Mononuclear cell (primary cell): Measurements from ENCODE around the gene RPS6KL1. TPM values are rescaled to one million over a fixed set of nuclear protein-coding genes. Genes with fewer than 3 reads are reported as not detected.

Experiments
- H3K27me3 ChIP-seq: 2 replicates; pipeline ENCODE4 v1.6.0; 2011; ENCODE audit warnings: low read length, control low read depth; ENCODE audit not compliant: insufficient read depth
- H3K4me1 ChIP-seq: 2 replicates; pipeline ENCODE4 v1.5.1; 2011; ENCODE audit warnings: mild to moderate bottlenecking, low read length, control low read depth; ENCODE audit not compliant: insufficient read depth
- H3K4me3 ChIP-seq: 2 replicates; pipeline ENCODE4 v1.5.1; 2011; ENCODE audit warnings: mild to moderate bottlenecking, low read length, moderate library complexity
- H3K9me3 ChIP-seq: 2 replicates; pipeline ENCODE4 v1.5.1; 2011; ENCODE audit warnings: low read depth, mild to moderate bottlenecking, control low read depth, low read length
- total RNA-seq: library from RNA; depleted of rRNA; stranded (reverse); fragments of >200 nt; gene quantifications from one replicate; pipeline ENCODE4 v1.2.3, GENCODE V29; 2012

RPS6KL1 gene
- total RNA-seq, 1 donor, result 3.4 TPM

DNA sequence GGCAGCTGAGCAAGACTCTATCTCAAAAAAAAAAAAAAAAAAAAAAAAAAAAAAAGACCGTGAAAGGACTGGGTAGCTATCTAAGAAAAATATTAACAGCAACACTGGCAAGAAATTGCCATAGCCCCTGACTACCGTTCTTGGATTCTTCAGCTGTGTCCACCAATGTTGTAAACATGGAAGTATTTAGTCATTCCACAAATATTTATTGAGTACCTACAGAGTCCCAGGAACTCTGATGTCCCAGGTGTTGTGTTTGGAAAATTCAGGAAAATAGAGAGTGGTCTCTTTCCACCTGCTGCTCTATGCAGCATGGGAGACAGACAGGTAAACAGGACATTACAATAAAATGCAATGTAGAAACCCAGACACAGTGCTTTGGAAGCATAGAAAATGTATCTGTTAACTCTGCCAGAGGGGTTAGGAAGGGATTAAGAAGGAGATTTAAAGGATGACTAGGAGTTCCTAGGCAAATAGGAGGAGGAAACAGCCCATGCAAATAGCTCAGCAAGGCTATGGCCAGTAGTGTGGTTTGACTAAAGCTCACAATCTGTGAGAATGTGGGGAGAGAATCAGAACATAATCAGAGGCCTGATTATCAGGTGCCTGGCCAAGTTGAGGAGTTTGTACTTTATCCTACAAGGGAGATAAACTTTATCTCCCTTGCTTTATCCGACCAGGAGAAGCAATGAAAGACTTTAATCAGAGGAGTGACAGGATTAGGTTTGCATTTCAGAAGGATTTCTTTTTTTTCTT, 43.5 kb downstream of the RPS6KL1 start:
- Histone ChIP-seq H3K27me3 (no peaks in the 10 kb centered on the region), H3K4me1 (peaks cover 51% of the 10 kb centered on the region), H3K4me3 (no peak overlapping the region), H3K9me3 (no peaks in the 10 kb centered on the region)

DNA sequence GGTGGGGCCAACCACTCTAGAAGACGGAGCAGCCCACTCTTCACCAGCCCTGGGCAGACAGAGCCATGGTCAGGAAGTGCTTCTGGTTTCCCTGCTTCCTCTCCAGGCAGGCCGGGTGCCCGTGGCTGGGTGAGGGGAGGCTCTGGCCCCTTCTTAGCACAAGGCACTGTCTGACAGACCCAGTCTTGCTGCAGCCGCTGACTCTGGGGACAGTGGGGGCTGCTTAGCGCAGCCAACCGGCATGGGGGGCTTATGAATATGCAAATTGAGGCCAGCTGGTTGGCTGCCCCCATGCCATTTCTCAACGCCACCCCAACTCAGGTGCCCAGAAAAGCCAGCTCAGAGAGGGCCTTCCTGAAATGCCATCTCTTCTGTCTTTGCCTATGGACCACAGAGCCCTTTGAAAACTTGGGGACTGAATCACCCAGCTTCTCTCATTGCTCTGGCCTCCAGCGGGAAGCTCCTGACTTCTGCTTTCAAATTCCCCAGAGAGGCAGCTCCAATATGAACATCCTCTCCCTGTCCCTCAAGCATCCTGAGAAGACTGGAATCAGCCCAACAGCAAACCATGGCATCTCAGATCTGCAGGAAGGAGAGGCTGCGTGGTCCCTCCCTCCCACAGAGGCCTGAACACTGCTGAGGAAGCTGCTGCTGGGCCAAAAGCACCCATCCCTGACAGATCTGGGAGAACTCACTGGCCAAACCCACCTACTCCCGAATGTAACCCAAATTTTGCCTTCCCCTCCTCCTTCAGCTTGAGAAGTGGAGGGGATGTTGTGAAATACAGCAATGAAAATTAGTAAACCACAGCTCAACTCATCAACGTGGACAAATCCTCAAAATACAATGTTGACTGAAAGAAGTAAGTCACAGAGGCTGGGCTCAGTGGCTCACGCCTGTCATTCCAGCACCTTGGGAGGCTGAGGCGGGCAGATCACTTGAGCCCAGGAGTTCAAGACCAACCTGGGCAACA, 46.8 kb downstream of the RPS6KL1 start, which contains the start of gene PROX2:
TSS of gene PROX2 (minus strand) at position 205 of the 973 bp plus-strand sequence. CDS start 12,311 bp downstream, outside the sequence.
- no peaks in the 10 kb centered on the region for H3K9me3 ChIP-seq
- peaks cover 25% of the 10 kb centered on the region for H3K4me1 ChIP-seq
- no peaks in the 10 kb centered on the region for H3K27me3 ChIP-seq
- no peak within 1 kb of the TSS for H3K4me3 ChIP-seq

DNA sequence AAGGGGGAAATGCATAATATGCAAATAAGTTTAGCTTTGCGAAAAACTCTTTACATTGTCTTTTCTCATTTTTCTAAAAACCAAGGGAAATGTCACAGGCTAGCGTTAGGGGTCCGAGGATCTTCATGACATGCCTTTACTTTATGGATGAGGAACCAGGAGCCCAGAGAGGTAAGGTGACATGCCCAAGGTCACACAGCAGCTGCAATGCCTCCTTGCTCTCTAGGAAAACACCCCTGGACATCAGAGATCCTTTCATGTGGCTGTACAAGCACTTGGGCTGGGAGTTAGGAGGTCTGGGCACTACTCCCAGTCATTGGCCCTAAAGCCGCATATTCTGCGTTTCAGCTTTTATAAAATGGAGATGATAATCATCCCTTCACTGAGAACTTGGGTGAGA, 47.9 kb downstream of the RPS6KL1 start:
- Histone ChIP-seq H3K27me3 (no peaks in the 10 kb centered on the region), H3K4me3 (no peak overlapping the region)

DNA sequence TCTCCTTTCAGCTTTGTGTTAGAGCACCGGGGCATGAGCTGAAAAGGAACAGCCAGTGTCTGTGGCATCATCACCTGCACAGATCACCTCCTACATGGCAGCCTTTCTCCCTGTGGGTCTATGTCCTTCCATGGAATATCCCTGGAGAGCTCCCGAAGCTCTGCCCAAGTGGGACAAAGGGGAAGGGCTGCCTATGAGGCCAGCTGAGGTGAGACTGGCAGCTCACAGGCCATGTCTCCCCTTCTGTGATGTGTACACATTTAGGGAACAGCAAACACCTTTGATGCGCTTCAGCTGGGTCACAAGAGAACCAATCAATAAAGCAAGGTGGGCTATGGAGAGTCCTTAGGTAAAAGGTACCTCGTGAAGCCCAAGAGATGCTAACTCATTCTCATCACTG, 51.2 kb downstream of the RPS6KL1 start:
- H3K4me3 ChIP-seq, result no peak overlapping the region
- no peaks in the 10 kb centered on the region for H3K9me3 ChIP-seq
- no peaks in the 10 kb centered on the region for H3K27me3 ChIP-seq
- H3K4me1 ChIP-seq, result peaks cover 26% of the 10 kb centered on the region

More for the DNA sequence above, 47.9 kb downstream of the RPS6KL1 start:
- H3K4me1 ChIP-seq, result peaks cover 19% of the 10 kb centered on the region
- H3K9me3 ChIP-seq, result no peaks in the 10 kb centered on the region

DNA sequence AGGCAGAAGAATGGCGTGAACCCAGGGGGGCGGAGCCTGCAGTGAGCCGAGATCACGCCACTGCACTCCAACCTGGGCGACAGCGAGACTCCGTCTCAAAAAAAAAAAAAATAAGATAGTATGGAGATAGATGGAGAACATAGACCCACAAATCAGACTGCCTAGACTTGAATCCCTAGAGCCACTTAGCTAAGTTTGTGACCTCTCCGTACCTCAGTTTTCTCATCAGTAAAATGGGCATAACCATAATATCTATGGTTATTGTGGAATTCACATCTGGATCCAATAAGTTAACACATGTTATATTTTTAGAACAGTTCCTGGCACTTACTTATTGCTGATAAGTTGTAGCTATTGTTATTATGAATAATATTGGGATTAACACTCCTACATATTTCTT, 54.3 kb downstream of the RPS6KL1 start:
- Histone ChIP-seq H3K4me1 (peaks cover 11% of the 10 kb centered on the region), H3K9me3 (no peaks in the 10 kb centered on the region), H3K4me3 (no peak overlapping the region), H3K27me3 (no peaks in the 10 kb centered on the region)

DNA sequence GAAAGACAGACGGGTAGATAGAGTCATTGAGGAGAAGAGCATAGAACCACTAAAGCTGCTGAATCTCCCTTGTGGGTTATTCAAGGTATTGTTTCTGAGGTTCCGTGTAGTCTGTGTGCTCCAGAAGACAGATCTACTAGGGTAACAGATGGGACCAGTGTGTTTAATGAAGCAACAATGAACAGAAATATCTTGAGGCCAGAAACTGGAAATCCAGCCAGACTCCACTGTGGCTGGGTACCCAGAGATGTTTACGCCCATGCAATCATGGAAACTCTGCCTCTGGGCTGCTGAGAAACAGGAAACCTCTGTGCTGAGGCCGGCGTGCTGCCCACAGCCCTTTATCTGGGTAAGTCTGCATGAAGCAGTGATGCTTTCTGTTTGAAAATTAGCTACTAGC, 55.4 kb downstream of the RPS6KL1 start:
- Histone ChIP-seq H3K9me3 (no peaks in the 10 kb centered on the region), H3K27me3 (no peaks in the 10 kb centered on the region), H3K4me3 (no peak overlapping the region), H3K4me1 (peaks cover 22% of the 10 kb centered on the region)

DNA sequence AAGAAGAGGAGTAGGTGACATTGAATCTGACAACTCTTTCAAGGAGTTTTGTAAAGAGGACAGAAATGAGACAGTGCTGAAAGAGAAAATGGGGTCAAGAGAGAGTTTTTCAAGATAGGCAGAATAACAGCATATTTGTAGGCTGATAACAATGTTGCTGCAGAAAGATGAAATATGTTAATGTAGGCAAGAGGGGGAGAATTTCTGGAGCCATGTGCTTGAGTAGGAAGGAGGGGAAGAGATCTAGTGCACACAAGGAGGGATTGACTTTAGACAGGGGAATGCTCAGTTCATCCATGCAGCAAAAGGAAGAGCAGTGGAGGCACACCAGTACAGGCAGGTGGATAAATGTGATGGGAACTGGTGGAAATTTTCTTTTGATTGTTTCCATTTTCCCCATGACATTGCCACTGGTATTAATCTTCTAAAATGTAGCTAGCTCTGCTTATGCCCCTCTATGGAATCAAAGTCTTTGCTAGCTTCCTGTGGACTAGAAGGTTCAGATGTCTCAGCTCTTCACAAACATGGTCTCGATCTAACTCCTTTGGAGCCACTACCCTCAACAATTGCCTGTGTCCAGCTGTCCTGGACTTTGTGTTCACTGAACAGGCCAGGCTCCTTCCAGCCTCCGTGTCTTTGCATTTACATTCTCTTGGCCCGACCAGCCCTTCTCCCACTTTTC, 56.2 kb downstream of the RPS6KL1 start:
- H3K9me3 ChIP-seq, result no peaks in the 10 kb centered on the region
- H3K4me1 ChIP-seq, result peaks cover 23% of the 10 kb centered on the region
- H3K27me3 ChIP-seq, result no peaks in the 10 kb centered on the region
- no peak overlapping the region for H3K4me3 ChIP-seq

DNA sequence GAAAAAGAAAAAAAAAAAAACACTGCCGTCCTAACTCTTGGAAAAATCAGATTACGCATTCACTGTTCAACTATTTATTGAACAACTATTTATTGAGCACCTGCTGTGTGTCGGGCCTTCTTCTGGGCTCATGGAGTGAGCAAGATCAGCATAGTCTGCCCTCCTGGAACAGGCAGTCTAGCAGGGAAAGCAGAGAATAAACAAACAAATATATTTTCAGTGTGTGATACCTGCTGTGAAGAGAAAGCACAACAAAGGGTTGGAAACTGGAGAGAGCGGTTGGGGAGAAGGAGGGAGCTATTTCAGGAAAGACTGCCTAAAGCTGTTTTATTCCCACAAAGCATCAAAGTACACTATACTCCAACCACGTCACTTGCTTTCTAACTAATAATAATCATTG, 57.9 kb downstream of the RPS6KL1 start:
- Histone ChIP-seq H3K27me3 (no peaks in the 10 kb centered on the region), H3K9me3 (no peaks in the 10 kb centered on the region), H3K4me3 (no peak overlapping the region), H3K4me1 (peaks cover 31% of the 10 kb centered on the region)

DNA sequence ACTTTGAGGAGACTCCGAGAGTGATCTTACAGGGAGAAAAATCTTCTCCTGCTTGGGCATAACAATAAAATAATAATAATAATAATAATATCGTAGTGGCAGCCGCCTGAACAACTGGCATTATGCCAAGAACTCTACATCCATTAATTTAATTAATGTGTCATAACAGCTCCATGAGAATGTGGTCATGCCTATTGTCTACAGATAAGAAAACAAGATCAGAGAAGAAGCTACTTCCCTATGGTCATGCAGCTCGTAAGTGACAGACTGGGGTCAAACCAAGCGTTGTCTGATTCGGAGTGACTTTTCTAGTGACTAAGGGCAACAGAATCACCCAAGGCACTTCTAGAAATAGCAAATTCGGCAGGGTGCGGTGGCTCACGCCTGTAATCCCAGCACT, 58.9 kb downstream of the RPS6KL1 start:
- Histone ChIP-seq H3K27me3 (no peaks in the 10 kb centered on the region), H3K9me3 (no peaks in the 10 kb centered on the region), H3K4me3 (no peak overlapping the region), H3K4me1 (peaks cover 31% of the 10 kb centered on the region)

DNA sequence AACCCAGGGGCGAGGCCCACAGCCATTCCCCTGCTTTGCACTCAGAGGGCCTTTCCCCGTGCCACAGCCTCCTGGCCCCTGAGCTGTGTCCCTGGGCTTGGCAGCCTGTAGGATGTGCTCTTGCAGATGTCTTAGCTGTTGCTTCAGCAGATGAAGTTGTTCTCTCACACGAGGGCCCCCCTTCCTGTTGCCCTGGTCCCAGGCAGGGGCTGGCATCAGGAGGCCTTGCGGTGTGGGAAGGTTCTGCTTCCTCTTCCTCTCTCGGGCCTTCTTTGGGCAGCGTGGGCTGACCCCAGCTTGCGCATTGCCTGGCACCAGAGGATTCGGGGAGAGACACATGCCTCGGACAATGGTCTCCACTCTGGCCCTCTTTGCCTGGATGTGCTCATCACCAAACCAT, 59.8 kb downstream of the RPS6KL1 start:
- Histone ChIP-seq H3K9me3 (no peaks in the 10 kb centered on the region), H3K4me1 (peaks cover 31% of the 10 kb centered on the region), H3K27me3 (no peaks in the 10 kb centered on the region), H3K4me3 (no peak overlapping the region)

DNA sequence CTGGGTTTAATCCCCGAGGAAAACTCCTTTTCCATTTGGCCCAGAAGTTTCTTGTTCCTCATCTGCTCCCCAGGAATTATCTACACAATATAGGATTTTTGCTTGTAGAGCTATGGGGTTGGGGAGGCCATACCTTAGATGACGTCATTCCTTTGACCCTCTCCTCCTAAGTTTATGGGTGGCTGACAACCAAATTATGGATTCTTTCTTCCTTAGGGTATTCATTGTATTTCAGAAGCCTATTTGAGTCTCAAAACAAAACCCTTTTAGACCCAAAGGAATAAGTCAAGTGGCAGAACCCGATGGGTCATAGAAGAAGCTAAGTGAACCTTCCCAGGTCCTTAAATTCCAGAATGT, 61.3 kb downstream of the RPS6KL1 start:
- Histone ChIP-seq H3K27me3 (no peaks in the 10 kb centered on the region), H3K4me3 (no peak overlapping the region), H3K4me1 (peaks cover 23% of the 10 kb centered on the region), H3K9me3 (no peaks in the 10 kb centered on the region)

DNA sequence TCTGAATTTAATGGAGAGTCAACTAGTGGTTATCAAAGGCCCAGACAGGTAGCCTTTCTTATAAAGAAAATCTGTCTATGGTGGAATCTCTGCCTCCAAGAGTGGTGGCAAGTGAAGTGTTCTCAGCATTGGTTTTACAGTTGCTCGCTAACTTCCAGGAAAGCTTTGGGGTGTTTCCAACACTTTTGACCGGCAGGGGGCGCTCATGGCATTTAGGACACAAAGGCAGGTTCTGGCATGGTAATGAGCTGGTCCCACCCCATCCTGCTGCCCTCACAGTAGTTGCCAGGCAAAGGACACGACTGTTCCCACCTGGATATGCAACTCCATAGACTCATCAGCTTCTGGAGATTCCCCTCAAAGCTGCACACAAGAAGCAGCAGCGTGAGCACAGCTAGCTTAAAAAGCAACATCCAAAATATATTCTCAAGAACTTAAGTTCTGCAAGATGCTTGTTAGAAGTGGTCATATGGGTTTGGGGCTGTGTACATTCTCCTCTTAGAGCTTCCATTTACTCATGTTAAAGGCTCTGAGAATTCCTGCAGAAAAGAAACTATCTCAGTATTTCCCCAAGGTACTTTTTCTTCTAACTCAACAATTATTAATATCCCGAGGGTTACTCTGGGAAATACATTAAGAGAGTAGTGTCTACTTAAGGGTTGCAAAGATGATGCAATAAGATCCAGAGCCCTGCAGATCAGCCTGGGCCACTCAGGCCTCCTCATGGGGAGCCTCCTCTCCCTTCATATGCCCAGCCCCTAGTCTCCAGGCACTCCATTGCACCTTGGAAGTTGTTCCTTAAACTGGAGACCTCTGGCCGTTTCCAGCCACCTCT, 61.9 kb downstream of the RPS6KL1 start:
- H3K9me3 ChIP-seq, result no peaks in the 10 kb centered on the region
- H3K27me3 ChIP-seq, result no peaks in the 10 kb centered on the region
- H3K4me1 ChIP-seq, result peaks cover 23% of the 10 kb centered on the region
- H3K4me3 ChIP-seq, result no peak overlapping the region

DNA sequence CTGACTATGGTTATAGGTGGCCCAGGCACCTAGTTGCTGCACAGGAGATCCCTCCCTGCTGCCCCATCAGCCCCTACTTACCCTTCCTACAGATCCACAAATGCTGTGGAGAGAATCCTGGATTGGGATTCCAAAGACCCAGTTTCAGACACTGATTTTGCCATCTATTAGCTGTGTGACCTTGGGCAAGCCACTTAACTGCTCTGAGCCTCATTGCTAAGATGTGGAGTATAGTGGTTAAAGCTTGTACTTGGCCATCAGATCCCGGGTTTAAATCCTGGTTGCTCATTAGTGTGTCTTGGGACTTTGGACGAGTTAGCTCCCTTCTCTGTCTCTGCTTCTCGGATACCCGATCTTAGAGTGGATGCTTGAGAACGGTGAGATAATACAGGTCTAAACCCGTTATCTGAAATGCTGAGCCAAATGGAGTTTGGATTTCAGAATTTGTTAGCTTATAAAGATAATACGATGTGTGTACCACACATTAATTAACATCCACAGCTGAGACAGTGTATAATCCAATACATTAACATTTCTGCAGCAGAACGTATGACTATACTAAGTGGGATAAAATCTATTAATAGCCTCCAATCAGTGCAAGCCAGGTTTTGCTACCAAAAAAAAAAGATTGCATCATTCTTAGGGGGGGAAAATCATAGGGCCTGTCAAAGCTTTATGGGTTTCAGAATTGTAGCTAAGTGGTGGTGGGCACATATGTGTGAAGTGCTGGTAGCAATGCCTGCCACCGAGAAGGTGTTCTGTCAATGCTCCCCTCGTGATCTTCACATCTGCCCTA, 63.1 kb downstream of the RPS6KL1 start:
- Histone ChIP-seq H3K27me3 (no peaks in the 10 kb centered on the region), H3K4me3 (no peak overlapping the region), H3K4me1 (peaks cover 23% of the 10 kb centered on the region), H3K9me3 (no peaks in the 10 kb centered on the region)

DNA sequence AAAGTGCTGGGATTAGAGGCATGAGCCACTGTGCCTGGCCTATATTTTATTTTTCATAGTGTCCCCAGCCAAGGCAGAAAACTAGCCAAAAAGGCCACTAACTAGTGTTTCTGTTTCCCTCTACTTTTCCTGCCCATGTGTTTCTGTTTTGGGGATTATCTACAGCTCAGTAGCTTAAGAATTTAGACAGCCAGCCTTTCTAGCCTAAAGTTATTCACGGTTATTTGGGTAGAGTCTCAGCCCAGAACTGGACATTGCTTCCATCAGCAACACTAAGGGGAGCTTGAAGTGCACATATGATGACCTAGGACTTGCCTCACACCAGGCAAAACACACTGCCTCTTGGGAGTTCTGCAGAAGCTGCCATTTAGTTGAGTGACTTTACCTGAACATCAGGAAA, 65.0 kb downstream of the RPS6KL1 start:
- H3K27me3 ChIP-seq, result no peaks in the 10 kb centered on the region
- H3K9me3 ChIP-seq, result no peaks in the 10 kb centered on the region
- no peak overlapping the region for H3K4me3 ChIP-seq
- peaks cover 12% of the 10 kb centered on the region for H3K4me1 ChIP-seq
